ENCODE data around the gene EGR1. TPM values are rescaled to one million over a fixed set of nuclear protein-coding genes. Genes with fewer than 3 reads are reported as not detected.

The EGR1 gene
- total RNA-seq, 1 donor from 2014 or later = 6.7 TPM

DNA sequence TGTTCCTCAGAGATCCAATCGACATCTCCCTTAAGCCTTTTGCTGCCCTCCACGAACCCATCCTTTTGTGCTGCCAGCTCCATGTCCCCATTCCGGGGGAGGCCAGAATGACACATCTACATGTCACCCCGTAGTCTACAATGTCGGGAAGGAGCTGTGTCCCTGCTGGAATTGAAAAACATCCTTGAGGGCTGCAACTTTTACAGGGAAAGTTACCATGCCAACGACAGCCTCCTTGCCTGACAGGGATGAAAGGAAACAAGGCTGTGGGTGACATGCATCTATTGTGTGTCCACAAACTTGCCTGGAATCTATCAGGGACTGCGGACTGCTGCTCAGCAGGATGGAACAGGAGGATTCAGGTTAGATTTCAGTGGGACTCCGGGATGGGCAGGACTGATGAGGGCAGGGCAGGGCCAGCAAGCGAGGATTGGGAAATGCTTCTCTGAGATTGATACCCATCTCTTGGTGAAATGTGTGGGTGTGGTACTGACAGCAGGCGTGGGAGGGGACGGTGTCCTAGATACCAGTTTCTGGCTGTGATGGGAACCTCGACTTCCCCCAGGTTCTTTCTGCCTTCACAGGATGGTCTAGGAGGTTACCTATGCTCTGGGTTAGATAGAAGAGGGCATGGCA is 25.5 kb downstream of the EGR1 start:
- TF ChIP-seq, protein P1, sequence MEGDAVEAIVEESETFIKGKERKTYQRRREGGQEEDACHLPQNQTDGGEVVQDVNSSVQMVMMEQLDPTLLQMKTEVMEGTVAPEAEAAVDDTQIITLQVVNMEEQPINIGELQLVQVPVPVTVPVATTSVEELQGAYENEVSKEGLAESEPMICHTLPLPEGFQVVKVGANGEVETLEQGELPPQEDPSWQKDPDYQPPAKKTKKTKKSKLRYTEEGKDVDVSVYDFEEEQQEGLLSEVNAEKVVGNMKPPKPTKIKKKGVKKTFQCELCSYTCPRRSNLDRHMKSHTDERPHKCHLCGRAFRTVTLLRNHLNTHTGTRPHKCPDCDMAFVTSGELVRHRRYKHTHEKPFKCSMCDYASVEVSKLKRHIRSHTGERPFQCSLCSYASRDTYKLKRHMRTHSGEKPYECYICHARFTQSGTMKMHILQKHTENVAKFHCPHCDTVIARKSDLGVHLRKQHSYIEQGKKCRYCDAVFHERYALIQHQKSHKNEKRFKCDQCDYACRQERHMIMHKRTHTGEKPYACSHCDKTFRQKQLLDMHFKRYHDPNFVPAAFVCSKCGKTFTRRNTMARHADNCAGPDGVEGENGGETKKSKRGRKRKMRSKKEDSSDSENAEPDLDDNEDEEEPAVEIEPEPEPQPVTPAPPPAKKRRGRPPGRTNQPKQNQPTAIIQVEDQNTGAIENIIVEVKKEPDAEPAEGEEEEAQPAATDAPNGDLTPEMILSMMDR (conservative IDR thresholded peaks at IDR 0.05; ENCODE audit: low read depth, low read length) = no peak
- no peak for DNase-seq (ENCODE audit: low read depth)
- H3K4me3 ChIP-seq (ENCODE audit: low read depth, low read length) = no peak overlapping the region

- DNase-seq (ENCODE audit: low read depth) = no peak
- peak overlapping the region; percentile 63 for H3K4me3 ChIP-seq (ENCODE audit: low read depth, low read length)
Observed at GRCh38 chr5:138491284-138491648, 26.0 kb downstream of the EGR1 start.

DNA sequence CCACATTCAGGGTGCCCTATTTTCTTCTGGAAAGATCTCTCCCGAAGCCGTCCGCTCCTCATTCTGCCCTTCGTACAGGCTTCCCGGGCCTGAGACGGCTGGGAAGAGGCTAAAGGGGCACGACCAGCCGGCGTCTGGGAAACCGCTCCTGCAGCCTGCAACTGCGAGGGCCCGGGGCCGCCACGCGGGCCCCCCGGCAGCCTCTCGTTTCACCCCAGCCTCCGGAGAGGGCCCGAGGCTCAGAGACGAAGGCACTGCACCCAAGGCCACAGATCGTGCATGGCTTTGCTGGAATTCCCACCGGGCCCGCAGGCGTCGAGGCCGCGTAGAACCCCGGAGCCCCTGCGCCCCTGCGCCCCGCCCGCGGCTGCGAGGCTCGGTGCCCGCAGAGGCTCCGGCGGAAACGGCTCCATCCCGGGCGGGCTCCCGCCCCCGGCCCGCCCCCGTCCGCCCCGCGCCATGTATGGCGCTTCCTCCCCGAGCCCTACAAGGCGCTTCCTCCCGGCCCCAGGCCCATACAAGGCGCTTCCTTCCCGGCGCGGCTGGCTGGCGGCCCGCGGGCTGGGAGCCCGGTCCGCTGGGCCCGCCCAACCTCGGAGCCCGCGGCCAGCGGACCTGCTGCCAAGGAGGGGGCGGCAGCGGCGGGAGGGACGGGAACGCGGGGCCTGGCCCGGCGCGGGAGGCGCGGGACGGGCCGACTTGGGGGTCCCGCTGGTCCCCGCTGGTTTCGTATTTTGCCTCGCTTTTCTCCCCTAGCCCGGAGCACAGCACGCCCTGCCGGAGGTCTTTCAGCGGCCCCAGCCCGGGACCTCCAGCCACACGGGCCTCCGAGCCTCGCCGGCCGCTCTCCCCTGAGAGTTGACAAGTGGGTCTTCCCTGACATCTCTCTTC is 26.6 kb downstream of the EGR1 start:
- DNase-seq (ENCODE audit: low read depth) = no peak
- TF ChIP-seq, protein P1 (conservative IDR thresholded peaks at IDR 0.05; ENCODE audit: low read depth, low read length) = no peak
- H3K4me3 ChIP-seq (ENCODE audit: low read depth, low read length) = peak overlapping the region; percentile 63

More at GRCh38 chr5:138491284-138491648, 26.0 kb downstream of the EGR1 start:
- TF ChIP-seq, protein P1 (conservative IDR thresholded peaks at IDR 0.05; ENCODE audit: low read depth, low read length) = no peak

GRCh38 chr5:138492560-138493045 is 27.3 kb downstream of the EGR1 start:
- TF ChIP-seq, protein P1 (conservative IDR thresholded peaks at IDR 0.05; ENCODE audit: low read depth, low read length) = no peak
- H3K4me3 ChIP-seq (ENCODE audit: low read depth, low read length) = peak overlapping the region; percentile 63
- no peak for DNase-seq (ENCODE audit: low read depth)

- no peak overlapping the region for H3K4me3 ChIP-seq (ENCODE audit: low read depth, low read length)
- DNase-seq (ENCODE audit: low read depth) = no peak
Observed at GRCh38 chr5:138495351-138495750, 30.1 kb downstream of the EGR1 start.

GRCh38 chr5:138498376-138498775 is 33.1 kb downstream of the EGR1 start:
- TF ChIP-seq, protein P1 (conservative IDR thresholded peaks at IDR 0.05; ENCODE audit: low read depth, low read length) = no peak
- no peak for DNase-seq (ENCODE audit: low read depth)
- H3K4me3 ChIP-seq (ENCODE audit: low read depth, low read length) = no peak overlapping the region

More at GRCh38 chr5:138495351-138495750, 30.1 kb downstream of the EGR1 start:
- TF ChIP-seq, protein P1 (conservative IDR thresholded peaks at IDR 0.05; ENCODE audit: low read depth, low read length) = no peak
